ENCODE results near the gene TMEFF1.
"Not testable (repeated sequence)": the region's sequence is repeated elsewhere in the genome, so short reads cannot be mapped to it uniquely, and the experiment has no call there.

TMEFF1 gene, protein sequence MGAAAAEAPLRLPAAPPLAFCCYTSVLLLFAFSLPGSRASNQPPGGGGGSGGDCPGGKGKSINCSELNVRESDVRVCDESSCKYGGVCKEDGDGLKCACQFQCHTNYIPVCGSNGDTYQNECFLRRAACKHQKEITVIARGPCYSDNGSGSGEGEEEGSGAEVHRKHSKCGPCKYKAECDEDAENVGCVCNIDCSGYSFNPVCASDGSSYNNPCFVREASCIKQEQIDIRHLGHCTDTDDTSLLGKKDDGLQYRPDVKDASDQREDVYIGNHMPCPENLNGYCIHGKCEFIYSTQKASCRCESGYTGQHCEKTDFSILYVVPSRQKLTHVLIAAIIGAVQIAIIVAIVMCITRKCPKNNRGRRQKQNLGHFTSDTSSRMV

GRCh38 chr9:100472788-100473275 is at the start of gene TMEFF1:
TSS of gene TMEFF1 (plus strand) at chr9:100473149. CDS start at chr9:100473545, 396 bp downstream.
- DNase-seq = no peak

- no peak for DNase-seq
These were observed 47.2 kb upstream of the TMEFF1 start for GRCh38 chr9:100425758-100426157.

- no peak for DNase-seq
These were observed 46.8 kb upstream of the TMEFF1 start for GRCh38 chr9:100426189-100426529.

GRCh38 chr9:100426530-100427365 is 46.2 kb upstream of the TMEFF1 start, which contains the start of gene MSANTD3:
TSS of gene MSANTD3 (plus strand) at chr9:100427143. CDS start at chr9:100441939, 14,796 bp downstream.
- no peak for DNase-seq

DNA sequence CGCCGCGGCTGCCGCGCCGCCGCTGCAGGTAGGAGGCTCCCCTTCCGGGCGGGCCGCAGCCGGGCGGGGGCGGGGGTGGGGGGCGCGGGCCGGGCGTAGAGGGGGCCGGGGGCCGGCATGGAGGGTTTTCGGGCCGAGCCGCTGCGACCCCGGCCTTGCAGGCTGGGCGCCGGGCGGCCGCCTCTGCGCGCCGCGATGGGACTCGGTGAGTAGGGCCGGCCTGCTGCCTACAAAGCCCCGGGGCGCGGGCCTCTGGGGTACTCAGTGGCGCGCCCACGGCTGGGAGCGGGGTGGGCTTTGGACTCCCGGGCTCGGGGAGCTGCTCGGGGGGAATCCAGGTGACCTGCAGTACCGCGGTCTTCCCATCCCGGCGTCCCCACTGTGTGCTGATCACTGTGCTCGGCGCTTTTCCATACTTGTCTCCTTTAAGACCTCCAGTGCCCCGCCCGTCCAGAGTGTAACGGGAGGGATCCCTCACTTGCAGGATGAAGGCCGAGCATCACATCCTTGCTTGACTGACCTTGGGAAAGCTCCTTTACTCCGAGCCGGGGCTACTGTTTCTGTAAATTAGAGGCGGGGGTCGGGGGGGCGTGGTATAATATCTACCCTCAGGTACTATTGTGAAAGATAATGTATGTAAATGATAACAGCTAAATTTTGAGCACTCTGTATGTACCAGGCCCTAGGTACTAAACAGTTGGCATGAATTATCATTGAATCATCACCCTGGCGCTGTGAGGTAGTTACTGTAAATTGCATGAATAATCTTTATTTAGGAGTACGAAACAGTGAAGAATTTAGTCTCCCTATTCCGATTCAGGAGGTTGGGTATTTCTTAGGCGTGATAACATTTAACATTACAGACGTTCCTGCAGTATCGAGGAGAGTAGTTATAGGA is 45.3 kb upstream of the TMEFF1 start:
- no peak for DNase-seq

DNA sequence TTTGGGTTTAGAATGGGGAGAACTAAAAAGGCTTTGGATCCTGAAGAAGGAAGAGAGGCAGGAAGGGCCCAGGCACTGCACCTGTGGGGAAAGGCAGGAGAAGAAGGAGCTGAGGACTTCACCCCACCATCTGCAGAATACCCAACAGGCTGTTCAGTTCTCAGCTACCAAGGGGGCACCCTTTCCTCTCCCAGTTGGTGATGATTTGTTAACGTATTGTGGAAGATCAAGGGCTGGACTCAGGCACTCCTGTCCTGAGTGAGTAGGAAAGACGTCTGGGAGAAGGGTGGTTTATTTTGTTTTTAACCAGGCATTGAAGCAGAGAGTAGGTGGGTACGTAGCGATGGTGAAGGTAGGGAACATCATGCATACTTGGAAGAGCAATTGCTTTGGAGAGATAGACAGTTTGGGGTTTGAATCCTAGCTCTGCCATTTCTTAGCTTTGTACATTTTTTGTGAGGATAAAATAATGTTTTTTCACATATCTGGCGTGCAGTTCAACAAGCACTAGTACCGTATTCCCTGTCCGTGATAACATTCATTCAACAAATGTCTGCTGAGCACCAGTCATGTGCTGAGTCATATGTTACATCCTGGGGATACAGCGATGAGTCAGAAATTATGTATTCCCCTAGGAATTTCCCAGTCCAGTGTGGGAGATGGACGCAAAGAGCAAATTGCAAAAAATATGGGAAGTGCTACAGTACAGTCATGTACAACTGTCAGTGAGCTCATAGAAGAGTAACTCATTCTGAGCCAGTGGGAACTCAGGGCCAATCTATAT is 43.9 kb upstream of the TMEFF1 start:
- DNase-seq = no peak

DNA sequence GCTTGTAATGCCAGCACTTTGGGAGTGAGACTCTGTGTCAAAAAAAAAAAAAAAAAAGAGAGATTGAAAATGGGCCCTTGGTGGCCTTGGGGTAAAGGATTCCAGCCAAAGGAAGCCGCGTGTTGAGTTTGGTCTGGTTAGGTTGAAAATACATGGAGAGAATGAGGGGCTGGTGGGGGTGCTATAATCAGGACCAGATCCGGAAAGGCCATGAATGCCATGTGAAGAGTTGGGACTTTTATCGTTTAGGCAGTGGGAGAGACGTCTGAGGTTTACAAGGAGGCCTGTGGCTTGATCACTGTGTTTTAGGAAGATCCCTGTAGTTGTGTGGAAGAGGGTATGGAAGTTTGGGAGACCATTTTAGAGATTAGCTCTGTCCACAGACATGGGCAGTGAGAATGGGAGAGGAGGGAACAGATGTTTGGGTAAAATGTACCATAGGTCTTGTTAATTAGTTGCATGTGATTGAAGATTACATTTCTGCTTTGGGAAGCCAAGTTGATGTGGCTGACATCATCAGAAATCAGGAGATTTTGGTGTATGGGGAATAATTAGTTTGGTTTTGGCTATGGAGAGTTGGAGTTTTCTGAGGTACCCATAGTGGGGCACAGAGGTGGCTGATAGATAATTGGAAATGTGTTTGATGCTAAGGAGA is 42.5 kb upstream of the TMEFF1 start:
- DNase-seq = no peak

DNA sequence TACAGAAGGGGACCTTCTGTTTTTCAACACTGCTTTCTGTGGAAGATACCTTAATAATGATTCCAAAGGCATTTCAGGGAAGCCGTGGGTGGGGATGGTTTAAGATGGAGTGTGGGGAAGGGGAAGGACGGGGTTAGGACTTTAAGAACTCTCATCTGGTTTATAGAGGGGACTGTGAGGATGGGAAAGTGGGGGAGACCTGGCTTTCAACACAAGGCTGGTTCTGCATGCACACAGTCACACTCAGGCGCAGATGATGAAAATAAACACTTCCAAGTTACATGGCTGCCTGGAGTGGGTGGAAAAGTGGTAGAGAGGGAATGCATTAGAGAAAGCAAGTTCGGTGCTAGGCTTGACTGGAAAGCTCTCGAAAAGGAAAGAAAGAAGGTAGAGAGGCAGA is 41.1 kb upstream of the TMEFF1 start:
- no peak for DNase-seq

DNA sequence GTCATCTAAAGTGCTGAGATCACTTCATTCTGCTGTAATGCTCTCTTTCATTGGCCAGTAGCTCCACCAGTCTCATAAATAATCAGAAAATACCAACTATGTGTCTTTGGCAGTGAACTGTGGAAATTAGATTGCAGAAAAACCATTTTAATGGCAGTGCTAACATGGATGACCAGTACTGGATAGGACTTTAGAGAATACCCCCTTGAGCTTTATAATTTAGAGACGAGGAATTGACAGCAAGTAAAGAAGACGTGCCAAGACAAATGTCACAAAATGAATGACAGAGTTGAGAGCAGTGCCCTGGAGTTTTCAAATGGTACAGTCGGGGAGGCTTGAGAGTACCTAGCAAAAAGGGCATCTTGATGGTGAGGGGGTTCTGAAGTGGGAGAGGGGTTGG is 40.2 kb upstream of the TMEFF1 start:
- DNase-seq = no peak

DNA sequence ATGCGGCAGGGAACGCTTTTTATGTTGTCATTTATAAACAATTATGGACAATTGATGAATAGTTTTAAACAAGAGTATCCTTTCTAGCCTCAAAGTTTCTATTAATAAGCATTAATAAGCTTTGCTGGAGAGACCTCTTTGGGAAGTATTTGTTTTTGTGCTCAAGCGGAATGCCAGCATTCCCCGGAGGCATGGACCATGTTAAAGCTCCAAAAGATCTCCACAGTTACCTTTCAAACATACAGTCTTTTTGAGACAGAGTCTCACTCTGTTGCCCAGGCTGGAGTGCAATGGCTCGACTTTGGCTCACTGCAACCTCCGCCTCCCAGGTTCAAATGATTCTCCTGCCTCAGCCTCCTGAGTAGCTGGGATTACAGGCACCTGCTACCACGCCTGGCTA is 36.4 kb upstream of the TMEFF1 start:
- no peak for DNase-seq

GRCh38 chr9:100437860-100438805 is 34.8 kb upstream of the TMEFF1 start:
- no peak for DNase-seq

DNA sequence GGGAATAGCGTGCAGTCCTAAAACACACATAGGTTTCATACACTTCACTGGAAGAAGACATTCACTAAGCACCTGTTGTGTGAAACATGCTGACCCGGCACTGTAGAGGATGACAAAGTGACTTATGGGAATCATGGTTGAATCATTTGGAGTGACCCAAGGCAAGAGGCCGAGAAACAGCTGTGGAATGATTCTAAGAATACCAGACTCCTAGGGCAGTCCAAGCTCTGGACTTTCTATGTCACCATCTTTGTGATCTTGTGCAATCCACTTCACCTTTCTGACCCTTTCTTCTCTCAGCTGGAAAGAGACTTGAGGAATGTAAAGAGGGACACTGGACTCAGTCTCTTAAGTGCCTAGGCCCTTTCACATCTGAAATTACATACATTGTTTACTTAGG is 32.9 kb upstream of the TMEFF1 start:
- DNase-seq = no peak

GRCh38 chr9:100440487-100440886 is 32.5 kb upstream of the TMEFF1 start:
- DNase-seq = not testable (repeated sequence)

- no peak for DNase-seq
These were observed 31.0 kb upstream of the TMEFF1 start for GRCh38 chr9:100441911-100442361.

- DNase-seq = no peak
These were observed 28.9 kb upstream of the TMEFF1 start for GRCh38 chr9:100443781-100444768.

- no peak for DNase-seq
These were observed 27.6 kb upstream of the TMEFF1 start for GRCh38 chr9:100445161-100445902.

- DNase-seq = no peak
These were observed 26.9 kb upstream of the TMEFF1 start for GRCh38 chr9:100445903-100446549.

DNA sequence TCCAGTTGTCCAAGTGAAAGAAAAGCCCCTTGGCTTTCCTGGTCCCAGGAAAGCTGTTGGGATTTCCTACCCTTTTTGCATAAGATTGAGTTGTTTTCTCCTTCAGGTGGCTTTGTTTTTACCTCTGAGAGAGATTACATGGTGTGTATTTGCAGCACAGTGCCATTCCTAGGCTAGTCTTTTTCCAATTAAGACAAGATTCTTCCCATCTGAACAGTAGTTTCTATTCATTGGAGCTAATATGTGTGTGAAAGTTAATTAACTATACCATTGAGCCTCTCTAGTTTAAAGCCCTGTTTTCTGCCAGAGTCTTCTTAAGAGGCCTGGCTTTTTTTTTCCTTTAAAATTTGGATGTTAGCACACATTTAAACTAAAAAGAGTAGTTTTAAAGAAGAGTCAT is 25.9 kb upstream of the TMEFF1 start:
- no peak for DNase-seq
